ENCODE measurements around the gene CCL4.
"Not testable (repeated sequence)": the region's sequence is repeated elsewhere in the genome, so short reads cannot be mapped to it uniquely, and the experiment has no call there.

GRCh38 chr17:36099004-36099403, 4.6 kb upstream of the CCL4 start:
- TF ChIP-seq PKNOX1 (IDR thresholded peaks at IDR 0.05); ELF4 (IDR thresholded peaks at IDR 0.05); SP1 (IDR thresholded peaks at IDR 0.05); BHLHE40 (IDR thresholded peaks at IDR 0.05; ENCODE audit: borderline replicate concordance): not testable (repeated sequence)

Data from HEK293T (cell line).